Mammary epithelial cell (primary cell): ENCODE data around the gene IFI27.

ENCODE experiments used
- EZH2 ChIP-seq: IDR thresholded peaks from 2 replicates; pipeline ENCODE4 v1.6.1; 2012; ENCODE audit warnings: low read length, inconsistent platforms, borderline replicate concordance
- TF ChIP-seq, protein P1 (sequence below), 2 donors: IDR thresholded peaks in 1 of 2; conservative IDR thresholded peaks in 1 of 2; 2 replicates each; pipeline ENCODE4 v1.5.1; 2011 to 2012; ENCODE audit warnings: inconsistent platforms in 2 of 2, low read length in 2 of 2, mild to moderate bottlenecking in 2 of 2, control low read depth in 1 of 2, low read depth in 1 of 2; ENCODE audit not compliant: insufficient read depth in 1 of 2; ENCODE audit errors: extremely low read depth in 1 of 2

DNA sequence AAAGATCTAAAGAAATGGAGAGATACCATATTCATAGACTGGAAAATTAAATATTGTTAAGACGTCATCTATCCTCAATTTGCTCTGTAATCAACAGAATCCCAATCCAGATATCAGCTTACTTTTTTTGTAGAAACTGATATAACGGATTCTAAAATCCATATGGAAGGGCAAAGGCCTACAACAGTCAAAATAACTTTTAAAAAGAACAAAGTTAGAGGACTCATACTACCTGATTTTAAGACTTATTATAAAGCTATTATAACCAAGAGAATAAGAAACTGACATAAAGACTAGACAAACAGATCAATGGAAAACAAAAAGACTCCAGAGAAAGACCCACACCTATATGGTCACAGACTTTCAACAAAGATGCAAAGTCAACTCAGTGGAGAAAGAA, 35.5 kb upstream of the IFI27 start:
- TF ChIP-seq, protein P1, sequence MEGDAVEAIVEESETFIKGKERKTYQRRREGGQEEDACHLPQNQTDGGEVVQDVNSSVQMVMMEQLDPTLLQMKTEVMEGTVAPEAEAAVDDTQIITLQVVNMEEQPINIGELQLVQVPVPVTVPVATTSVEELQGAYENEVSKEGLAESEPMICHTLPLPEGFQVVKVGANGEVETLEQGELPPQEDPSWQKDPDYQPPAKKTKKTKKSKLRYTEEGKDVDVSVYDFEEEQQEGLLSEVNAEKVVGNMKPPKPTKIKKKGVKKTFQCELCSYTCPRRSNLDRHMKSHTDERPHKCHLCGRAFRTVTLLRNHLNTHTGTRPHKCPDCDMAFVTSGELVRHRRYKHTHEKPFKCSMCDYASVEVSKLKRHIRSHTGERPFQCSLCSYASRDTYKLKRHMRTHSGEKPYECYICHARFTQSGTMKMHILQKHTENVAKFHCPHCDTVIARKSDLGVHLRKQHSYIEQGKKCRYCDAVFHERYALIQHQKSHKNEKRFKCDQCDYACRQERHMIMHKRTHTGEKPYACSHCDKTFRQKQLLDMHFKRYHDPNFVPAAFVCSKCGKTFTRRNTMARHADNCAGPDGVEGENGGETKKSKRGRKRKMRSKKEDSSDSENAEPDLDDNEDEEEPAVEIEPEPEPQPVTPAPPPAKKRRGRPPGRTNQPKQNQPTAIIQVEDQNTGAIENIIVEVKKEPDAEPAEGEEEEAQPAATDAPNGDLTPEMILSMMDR (conservative IDR thresholded peaks at IDR 0.05 in 1 of 2, IDR thresholded peaks at IDR 0.05 in 1 of 2; ENCODE audit: extremely low read depth in 1 of 2, insufficient read depth in 1 of 2, low read depth in 1 of 2, low read length in 2 of 2): no peak
- no peak for TF ChIP-seq EZH2
